ENCODE results near the gene ETNK2.

Gene ETNK2

GRCh38 chr1:204147406-204148383, 4.1 kb downstream of the ETNK2 start:
- DNase-seq = no peak

- DNase-seq = no peak
Observed at GRCh38 chr1:204146965-204147364, 4.9 kb downstream of the ETNK2 start.

- DNase-seq = no peak
Observed at GRCh38 chr1:204146309-204146708, 5.5 kb downstream of the ETNK2 start.

GRCh38 chr1:204145033-204145504, 6.8 kb downstream of the ETNK2 start:
- DNase-seq = no peak

DNA sequence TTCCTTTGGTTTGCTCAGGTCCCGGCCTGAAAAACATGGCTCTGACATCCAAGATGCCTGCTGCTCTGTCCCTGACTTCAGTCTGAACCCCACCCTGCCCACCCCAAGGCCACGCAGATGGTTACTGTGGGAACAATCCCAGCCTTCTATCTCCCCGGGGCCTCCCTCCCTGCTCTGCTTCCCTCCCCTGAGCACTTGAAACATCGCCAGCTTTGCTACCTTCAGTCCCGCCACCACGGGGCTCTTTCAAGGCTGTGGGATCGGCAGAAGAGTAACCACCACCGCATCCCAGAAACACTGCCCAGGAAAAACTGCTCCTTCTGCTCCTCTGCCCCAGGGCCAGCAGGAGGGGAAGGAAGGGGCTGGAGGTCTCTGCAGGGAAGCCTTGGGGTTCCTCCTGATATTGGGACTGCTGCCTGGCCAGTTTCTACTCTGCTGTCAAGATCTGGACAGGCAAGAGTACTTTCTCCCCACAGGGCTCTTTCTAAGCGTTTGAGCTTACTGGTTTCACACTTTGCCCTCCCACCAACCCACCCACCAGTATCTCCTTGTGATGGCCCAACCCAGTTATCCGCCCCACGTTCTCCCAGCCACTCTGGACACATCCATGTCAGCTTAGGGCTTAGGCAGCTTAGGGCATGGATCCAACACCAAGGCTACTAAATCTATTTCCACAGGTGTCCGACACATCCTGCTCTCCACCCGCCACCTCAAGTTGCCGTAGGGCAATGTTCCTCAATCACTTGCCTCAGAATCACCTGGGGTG, 8.4 kb downstream of the ETNK2 start:
- DNase-seq = no peak

- DNase-seq = no peak
Observed at GRCh38 chr1:204142032-204142974, 9.5 kb downstream of the ETNK2 start.

DNA sequence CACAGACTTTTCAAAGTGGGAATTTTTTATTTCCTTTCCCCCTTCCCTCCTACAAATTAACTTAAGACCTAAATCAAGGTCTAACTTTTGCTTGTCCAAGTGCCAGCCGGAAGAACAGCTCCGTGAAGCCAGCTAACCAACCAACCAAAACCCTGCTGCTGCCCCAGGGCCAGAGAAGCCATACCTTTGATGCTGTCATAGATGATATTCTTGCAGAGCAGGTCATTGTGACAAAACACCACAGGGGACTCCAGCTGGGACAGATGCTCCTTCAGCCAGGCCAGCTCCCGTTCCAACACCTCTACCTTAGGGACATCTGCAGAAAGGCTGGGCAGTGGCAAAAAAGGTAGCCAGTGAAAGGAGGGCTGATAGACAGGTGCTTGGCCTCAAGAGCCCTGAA, 10.7 kb downstream of the ETNK2 start:
- no peak for DNase-seq

DNA sequence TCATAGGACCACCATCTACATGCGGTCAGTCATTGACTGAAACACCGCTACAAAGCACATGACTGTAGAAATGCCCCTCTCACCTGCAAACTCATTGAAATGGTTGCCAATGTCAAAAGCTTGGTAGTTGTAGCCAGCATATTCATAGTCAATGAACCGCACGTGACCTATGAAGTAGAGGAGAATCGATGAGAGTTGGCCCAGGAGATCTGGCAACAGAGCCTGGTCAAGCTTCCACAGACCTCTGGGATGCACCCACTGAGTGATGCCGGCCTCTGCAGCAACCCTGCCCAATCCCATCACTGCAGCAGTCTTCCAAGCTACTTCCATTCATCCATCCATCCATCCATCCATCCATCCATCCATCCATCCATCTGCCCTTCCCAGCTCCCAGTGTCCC, 11.9 kb downstream of the ETNK2 start:
- DNase-seq = no peak

GRCh38 chr1:204139088-204139487, 12.8 kb downstream of the ETNK2 start:
- no peak for DNase-seq

DNA sequence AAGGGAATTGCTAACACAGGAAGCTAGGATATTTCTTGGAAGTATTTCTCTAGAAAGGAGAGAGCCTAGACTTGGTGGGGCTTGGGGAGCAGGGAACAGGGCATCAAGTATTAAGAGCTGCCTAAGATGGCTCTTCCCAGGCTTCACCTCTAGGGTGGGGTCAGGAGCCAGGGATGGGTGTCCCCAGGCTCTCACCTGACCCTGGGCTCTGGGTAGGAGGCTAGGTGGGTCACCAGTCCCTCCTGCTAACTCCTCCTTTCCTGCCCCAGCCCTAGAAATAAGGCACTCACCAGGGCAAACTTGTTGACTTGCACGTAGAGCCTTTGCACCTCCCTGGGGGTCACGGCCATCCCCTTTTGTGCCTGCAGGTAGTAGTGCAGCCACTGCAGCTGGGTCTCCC, 15.0 kb downstream of the ETNK2 start:
- no peak for DNase-seq

- no peak for DNase-seq
Observed at GRCh38 chr1:204134103-204134502, 17.7 kb downstream of the ETNK2 start.

DNA sequence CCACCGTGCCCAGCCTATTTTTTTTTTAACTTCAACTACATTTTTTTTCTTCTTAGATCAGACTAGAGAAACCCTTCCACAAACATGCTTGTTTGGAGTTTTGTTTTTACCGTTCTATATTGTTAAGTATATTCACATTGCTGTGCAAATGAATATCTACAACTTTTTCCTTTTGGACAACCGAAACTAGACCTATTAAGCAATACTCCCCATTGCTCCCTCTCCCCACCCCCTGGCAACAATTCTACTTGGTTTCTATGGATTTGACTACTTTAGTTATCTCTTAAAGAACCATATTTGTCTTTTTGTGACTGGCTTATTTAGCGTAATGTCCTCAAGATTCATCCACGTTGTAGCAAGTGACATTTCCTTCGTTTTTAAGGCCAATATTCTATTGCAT, 19.1 kb downstream of the ETNK2 start:
- DNase-seq = no peak

- DNase-seq = no peak
Observed at GRCh38 chr1:204131978-204132377, 19.9 kb downstream of the ETNK2 start.

- DNase-seq = no peak
Observed at GRCh38 chr1:204130981-204131892, 20.6 kb downstream of the ETNK2 start.

DNA sequence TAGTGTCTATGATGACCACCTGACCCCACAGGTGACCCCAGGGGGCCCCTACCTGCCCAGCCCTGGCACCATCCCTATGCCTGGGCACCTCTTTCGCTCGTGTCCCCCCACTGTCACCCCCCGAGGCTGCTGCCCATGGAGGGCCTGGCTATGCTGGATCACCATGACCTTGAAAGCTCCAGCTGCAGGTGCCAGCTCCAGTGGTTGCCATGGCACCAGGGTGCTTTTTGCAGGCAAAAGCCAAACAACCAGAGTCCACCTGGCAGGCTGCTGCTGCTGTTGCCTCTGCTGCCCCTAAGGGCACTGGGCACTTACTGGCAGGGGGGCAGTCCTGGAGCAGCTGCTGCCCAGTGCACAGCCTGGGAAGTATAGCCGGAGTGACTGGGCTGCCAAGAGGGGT, 21.7 kb downstream of the ETNK2 start:
- no peak for DNase-seq

DNA sequence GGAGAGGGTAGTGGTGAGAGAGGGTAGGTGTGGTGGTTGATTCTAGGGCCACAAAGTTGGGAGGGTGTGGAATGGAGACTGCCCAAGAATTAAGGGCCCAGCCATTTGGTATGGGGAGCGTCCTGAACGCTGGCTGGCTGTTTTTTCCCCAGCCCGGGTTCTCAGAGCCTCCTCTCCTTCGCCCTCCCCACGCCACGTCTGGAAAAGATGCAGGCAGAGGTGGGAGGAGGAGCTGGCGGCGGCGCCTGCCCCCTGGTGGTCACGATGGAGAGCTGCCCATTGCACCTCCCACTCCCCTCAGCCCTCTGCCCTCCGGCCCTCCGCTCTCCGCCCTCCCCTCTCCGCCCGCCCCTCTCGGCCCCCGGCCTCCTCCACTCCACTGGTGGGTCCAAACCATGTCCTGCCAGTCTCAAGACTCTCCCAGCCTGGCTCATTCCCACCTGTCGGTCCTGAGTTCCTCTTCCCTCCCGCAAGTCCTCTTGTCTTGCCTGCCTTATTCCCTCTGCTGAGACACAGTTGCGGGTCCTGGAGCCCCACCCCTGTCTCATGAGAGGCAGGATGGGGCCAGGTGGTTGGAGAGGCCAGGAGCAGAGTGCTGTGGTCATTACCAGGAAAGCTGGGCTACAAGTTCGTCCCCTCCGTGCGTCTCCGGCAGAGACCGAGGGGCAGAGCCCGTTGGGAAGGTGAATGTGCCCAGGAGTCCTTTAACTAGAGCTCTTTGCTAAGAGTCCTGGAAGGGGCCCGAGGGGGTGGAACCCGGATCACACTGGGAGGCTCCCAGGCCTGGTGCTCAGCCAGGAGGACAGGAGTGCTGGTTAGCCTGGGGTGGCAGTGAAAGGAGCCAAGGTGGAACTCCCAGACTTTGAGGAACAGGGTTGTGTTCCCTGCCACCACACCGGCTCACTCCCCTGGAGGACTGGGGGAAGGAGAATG, 22.6 kb downstream of the ETNK2 start:
- DNase-seq = peak; percentile 65

DNA sequence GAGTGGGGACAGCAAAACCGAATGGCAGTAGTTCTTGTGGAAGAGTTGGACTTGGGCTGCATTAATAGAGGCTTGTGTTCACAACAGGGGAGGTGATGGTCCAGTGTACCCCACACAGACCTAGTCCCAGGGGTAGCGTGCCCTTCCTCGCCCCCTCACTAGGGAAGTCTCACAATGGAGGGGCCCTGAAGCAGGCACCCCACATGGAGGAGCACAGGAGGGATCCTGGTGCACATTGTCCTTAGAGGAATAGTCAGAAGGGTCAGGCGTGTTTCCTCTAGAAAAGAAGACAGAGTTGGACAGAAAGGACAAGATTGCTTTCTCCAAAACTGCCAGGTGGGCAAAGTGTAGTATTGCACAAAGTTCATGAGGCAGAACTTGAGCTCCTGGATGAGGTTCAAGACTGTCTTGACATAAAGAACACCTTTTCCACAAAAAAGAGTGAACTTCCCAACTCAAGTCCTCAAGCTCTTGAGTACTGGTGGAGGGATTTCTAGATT, 23.3 kb downstream of the ETNK2 start:
- no peak for DNase-seq

DNA sequence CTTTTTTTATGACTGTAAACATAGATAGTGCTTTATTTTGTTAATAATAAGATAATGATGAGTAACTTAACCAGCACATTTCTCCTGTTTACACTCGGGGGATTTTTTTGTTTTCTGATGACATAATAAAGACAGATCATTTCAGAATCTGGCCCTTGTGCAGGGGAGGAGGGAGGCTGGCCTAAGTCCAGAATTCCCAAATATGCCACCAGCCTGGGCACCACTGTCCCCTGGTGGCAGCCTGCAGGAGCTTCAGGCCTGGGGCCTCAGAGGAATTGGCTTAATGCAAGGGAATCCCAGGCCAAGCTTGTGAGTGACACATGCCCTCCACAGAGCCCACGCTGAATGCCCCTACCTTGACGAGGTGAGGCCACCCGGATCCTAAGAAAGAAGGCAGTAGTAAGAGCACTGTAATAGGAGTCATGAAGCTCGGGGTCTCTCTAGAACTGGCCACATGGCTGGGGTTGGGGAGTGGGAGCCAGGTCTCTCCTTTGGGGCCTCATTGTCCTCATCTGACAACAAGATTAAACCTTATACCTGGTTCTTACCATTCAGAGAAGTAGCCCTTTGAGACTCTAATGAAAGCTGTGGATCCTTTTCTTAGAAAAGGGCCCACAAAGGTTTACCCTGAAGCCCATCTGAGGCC, 24.1 kb downstream of the ETNK2 start:
- peak; percentile 19 for DNase-seq

GRCh38 chr1:204126956-204127355, 24.9 kb downstream of the ETNK2 start:
- DNase-seq = no peak

GRCh38 chr1:204126386-204126785, 25.5 kb downstream of the ETNK2 start:
- no peak for DNase-seq

Data from CD4-positive, alpha-beta T cell treated with Interleukin-21 for 1 hour (primary cell).